Naive B cell (primary cell): ENCODE results near the gene GLI1. TPM values are rescaled to one million over a fixed set of nuclear protein-coding genes. Genes with fewer than 3 reads are reported as not detected.

ENCODE experiments used
- ATAC-seq, 2 donors: fragments of 150-1000 bp; cut with Tn5 transposase; 2 replicates each; pipeline ENCODE4 v1.10.0; 2021; ENCODE audit warnings: low read depth in 2 of 2, mild to moderate bottlenecking in 2 of 2, moderate library complexity in 2 of 2
- DNase-seq: peaks from one replicate; pipeline ENCODE4 v3.0.0; 2022
- H3K27ac Mint-ChIP-seq, 6 donors: one replicate each; pipeline ENCODE4 v1.8.0; 2020 to 2022; ENCODE audit warnings: mild to moderate bottlenecking in 6 of 6, mixed read lengths in 6 of 6, moderate library complexity in 5 of 6, inconsistent platforms in 2 of 6
- H3K27me3 Mint-ChIP-seq, 3 donors: one replicate each; pipeline ENCODE4 v1.8.0; 2021 to 2022; ENCODE audit warnings: mixed read lengths in 3 of 3, mild to moderate bottlenecking in 1 of 3
- H3K36me3 Mint-ChIP-seq, 2 donors: one replicate each; pipeline ENCODE4 v1.8.0; 2020 to 2022; ENCODE audit warnings: mixed read lengths in 2 of 2, inconsistent platforms in 1 of 2, mild to moderate bottlenecking in 1 of 2
- H3K4me1 Mint-ChIP-seq, 3 donors: one replicate each; pipeline ENCODE4 v1.8.0; 2020 to 2022; ENCODE audit warnings: mixed read lengths in 3 of 3, inconsistent platforms in 1 of 3, mild to moderate bottlenecking in 1 of 3, moderate library complexity in 1 of 3
- H3K4me3 Mint-ChIP-seq, 8 donors: one replicate each; pipeline ENCODE4 v1.8.0; 2020 to 2022; ENCODE audit warnings: mild to moderate bottlenecking in 8 of 8, mixed read lengths in 8 of 8, moderate library complexity in 8 of 8, inconsistent platforms in 2 of 8
- H3K9me3 Mint-ChIP-seq, 7 donors: one replicate each; pipeline ENCODE4 v1.8.0; 2020 to 2022; ENCODE audit warnings: mixed read lengths in 7 of 7, mild to moderate bottlenecking in 5 of 7, inconsistent platforms in 2 of 7, moderate library complexity in 1 of 7
- polyA plus RNA-seq, 6 donors: library from polyadenylated mRNA; unstranded; fragments of 300-500 nt; fragmentation: Illumina TruSeq; gene quantifications; one replicate each; pipeline ENCODE4 v1.2.3, GENCODE V29; 2021; ENCODE audit warnings: low read depth in 6 of 6

GLI1 gene
- polyA plus RNA-seq, 6 donors from 2014 or later: 0.27 to 2.4 (median 1.1) TPM

DNA sequence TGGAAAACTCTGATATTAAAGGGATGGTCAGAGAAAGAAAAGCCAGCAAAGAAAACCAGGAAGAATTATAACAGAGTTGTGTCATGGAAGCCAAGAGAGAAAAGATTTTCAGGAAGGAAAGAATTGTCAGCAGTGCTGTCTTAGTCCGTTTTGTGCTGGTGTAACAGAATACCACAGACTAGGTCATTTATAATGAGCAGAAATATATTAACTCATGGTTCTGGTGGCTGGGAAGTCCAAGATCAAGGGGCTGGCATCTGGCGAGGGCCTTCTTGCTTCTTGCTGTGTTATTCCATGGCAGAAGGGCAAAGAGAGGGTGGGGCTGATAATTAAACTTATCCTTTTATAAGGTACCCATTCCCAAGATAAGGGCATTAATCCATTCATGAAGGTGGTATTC is 10.9 kb upstream of the GLI1 start:
- Mint-ChIP-seq H3K9me3 (no peaks in the 10 kb centered on the region), H3K27ac (no peak overlapping the region)
- ATAC-seq: no peak

GRCh38 chr12:57449375-57449774 is 10.2 kb upstream of the GLI1 start:
- ATAC-seq (no peak), DNase-seq (no peak)
- no peaks in the 10 kb centered on the region for H3K27me3 Mint-ChIP-seq
- peaks cover 0 to 5% (median 3%) of the 10 kb centered on the region in 3 donors for H3K4me1 Mint-ChIP-seq
- no peaks in the 10 kb centered on the region for H3K36me3 Mint-ChIP-seq
- H3K27ac Mint-ChIP-seq: no peak overlapping the region
- no peak overlapping the region for H3K4me3 Mint-ChIP-seq
- H3K9me3 Mint-ChIP-seq: no peaks in the 10 kb centered on the region

More for the DNA sequence above, 10.9 kb upstream of the GLI1 start:
- H3K4me3 Mint-ChIP-seq: no peak overlapping the region
- peaks cover 0 to 5% (median 3%) of the 10 kb centered on the region in 3 donors for H3K4me1 Mint-ChIP-seq
- H3K27me3 Mint-ChIP-seq: no peaks in the 10 kb centered on the region
- H3K36me3 Mint-ChIP-seq: no peaks in the 10 kb centered on the region
- no peak for DNase-seq

DNA sequence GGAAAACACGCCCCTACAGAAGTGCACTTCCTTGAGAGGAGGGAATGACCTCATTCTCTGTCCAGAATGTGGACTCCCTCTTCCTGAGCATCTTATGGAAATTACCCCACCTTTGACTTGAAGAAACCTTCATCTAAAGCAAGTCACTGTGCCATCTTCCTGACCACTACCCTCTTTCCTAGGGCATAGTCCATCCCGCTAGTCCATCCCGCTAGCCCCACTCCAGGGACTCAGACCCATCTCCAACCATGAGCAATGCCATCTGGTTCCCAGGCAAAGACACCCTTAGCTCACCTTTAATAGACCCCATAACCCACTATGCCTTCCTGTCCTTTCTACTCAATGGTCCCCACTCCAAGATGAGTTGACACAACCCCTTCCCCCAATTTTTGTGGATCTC is 9.5 kb upstream of the GLI1 start:
- ATAC-seq (no peak), DNase-seq (no peak)
- no peak overlapping the region for H3K4me3 Mint-ChIP-seq
- H3K9me3 Mint-ChIP-seq: no peaks in the 10 kb centered on the region
- no peaks in the 10 kb centered on the region for H3K36me3 Mint-ChIP-seq
- no peaks in the 10 kb centered on the region for H3K27me3 Mint-ChIP-seq
- H3K4me1 Mint-ChIP-seq: peaks cover 0 to 3% (median 0%) of the 10 kb centered on the region in 3 donors
- no peak overlapping the region for H3K27ac Mint-ChIP-seq

DNA sequence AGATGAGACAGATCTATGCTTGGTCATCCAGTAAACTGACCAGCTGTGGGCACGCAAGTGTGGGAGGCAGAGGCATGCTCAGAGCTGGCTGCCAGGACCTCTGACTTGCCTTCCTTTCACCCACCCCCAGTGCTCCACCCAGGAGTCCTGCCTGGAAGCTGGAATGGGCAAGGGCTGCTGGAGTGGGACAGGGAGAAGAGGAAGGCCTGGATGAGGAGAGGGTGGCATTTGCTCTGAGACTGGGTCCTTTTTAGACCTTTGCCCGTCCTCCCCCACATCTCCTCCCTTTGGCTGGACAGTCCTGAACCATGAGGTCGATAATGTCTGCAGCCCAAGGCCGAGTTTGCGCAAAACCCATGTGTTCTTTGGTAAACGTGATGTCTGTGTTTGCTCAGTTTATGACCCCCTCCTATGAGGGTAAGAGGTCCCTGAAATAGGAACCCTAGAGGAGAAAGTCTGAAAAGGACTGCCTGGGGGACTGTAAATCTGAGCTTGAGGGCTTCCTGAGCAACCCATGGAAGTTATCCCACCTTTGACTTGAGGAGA is 8.3 kb upstream of the GLI1 start:
- H3K9me3 Mint-ChIP-seq: no peaks in the 10 kb centered on the region
- no peak overlapping the region for H3K4me3 Mint-ChIP-seq
- no peaks in the 10 kb centered on the region for H3K36me3 Mint-ChIP-seq

GRCh38 chr12:57452181-57452936 is 7.2 kb upstream of the GLI1 start:
- Mint-ChIP-seq H3K9me3 (no peaks in the 10 kb centered on the region), H3K27me3 (no peaks in the 10 kb centered on the region), H3K36me3 (no peaks in the 10 kb centered on the region), H3K27ac (peak overlapping the region in 1 of 6 donors; percentile 91), H3K4me1 (peaks cover 9 to 14% (median 12%) of the 10 kb centered on the region in 3 donors), H3K4me3 (no peak overlapping the region)
- no peak for DNase-seq
- no peak for ATAC-seq

More for the DNA sequence above, 8.3 kb upstream of the GLI1 start:
- Mint-ChIP-seq H3K4me1 (peaks cover 8 to 9% (median 9%) of the 10 kb centered on the region in 3 donors), H3K27me3 (no peaks in the 10 kb centered on the region), H3K27ac (no peak overlapping the region)
- DNase-seq: no peak
- ATAC-seq: no peak

DNA sequence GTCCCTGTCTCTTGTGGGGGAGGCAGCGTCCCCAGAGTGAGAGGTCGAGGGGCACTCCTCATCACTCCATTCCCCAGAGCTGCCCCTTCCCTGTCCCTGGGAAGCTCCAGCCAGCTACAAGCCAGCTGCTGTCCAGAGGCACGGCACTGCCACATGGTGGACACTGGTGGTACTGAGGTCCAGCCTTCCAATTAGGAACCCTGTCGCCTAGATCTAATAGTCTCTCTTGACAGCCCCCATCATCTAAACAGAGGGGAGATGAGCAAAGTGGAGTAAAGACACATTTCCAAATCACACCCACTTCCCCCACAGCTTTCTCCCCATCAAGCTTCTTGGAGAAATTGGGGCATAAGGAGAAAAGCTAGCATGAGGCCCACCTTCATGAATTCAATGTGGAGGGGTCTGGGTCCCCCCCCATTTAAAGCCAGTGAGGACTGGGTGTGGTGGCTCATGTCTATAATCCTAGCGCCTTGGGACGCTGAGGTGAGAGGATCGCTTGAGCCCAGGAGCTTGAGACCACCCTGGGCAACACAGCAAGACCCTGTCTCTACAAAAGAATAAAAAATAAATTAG is 6.6 kb upstream of the GLI1 start:
- Mint-ChIP-seq H3K4me1 (peaks cover 9 to 15% (median 12%) of the 10 kb centered on the region in 3 donors), H3K36me3 (no peaks in the 10 kb centered on the region), H3K27ac (no peak overlapping the region), H3K27me3 (no peaks in the 10 kb centered on the region), H3K9me3 (no peaks in the 10 kb centered on the region), H3K4me3 (peak overlapping the region in 1 of 8 donors; percentile 10)
- DNase-seq: peak; percentile 23
- peak in 1 of 2 donors; percentile 48 for ATAC-seq

DNA sequence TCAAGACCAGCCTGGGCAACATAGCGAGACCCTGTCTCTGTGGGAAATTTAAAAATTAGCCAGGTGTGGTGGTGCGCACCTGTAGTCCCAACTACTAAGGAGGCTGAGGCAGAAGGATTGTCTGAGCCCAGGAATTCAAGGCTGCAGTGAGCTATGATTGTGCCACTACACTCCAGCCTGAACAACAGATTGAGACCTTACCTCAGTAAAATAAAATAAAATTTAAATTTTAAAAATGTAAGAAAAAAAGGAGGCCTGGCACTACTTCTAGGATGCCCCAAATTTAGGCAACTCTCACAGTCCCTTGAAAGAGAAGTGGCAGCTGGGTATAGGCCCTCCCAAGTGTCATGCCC is 5.4 kb upstream of the GLI1 start:
- Mint-ChIP-seq H3K9me3 (no peaks in the 10 kb centered on the region), H3K36me3 (no peaks in the 10 kb centered on the region), H3K27me3 (no peaks in the 10 kb centered on the region), H3K4me1 (peaks cover 14 to 27% (median 23%) of the 10 kb centered on the region in 3 donors), H3K27ac (no peak overlapping the region), H3K4me3 (no peak overlapping the region)
- DNase-seq (no peak), ATAC-seq (no peak)

DNA sequence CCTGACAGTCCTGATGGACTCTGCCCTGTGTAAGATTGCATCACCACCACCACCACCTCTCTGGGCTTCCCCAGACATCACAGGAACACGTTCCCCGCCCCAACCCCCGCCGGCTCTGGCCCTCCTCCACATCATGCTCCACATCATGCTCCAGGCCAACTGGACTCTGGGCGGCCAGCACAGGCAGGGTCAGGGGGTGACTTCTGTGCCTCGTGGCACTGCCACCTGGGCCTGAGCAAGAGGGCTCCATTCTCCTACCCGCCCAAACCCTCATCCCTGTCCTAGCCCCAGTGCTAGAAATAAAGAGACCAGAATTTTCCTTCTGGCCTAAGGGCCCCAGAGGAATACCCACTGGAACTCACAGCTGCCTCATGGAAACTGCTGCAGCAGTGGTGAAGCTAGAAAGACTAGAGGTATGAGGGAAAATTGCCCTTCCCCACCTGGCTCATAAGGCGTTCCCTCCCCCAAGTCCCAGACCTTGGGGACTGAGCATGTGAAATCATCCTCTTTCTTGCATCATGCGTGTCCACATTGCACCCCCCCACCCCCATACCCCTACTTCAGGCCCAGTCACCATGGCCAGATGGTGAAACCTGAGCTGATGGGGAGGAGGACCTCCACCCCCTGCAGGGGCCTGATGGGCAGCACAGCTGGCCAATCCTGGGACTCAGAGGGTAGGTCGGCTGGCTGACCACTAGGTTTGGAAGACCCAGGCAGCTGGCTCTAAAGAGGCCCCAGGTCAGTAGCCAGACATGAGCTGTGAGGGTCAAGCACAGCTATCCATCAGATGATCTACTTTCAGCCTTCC is 4.8 kb upstream of the GLI1 start, which contains the start of gene INHBE:
Gene INHBE (plus strand): TSS at position 742 of the 808 bp plus-strand sequence. CDS start 230 bp downstream, outside the sequence.
- Mint-ChIP-seq H3K27me3 (no peaks in the 10 kb centered on the region), H3K4me3 (peak within 1 kb of the TSS; percentile 7 to 93 (median 78)), H3K9me3 (no peaks in the 10 kb centered on the region), H3K4me1 (peaks cover 19 to 33% (median 29%) of the 10 kb centered on the region in 3 donors), H3K27ac (peak within 1 kb of the TSS in 4 of 6 donors; percentile 0 to 93 (median 55)), H3K36me3 (no peaks in the 10 kb centered on the region)
- DNase-seq: no peak
- no peak for ATAC-seq

DNA sequence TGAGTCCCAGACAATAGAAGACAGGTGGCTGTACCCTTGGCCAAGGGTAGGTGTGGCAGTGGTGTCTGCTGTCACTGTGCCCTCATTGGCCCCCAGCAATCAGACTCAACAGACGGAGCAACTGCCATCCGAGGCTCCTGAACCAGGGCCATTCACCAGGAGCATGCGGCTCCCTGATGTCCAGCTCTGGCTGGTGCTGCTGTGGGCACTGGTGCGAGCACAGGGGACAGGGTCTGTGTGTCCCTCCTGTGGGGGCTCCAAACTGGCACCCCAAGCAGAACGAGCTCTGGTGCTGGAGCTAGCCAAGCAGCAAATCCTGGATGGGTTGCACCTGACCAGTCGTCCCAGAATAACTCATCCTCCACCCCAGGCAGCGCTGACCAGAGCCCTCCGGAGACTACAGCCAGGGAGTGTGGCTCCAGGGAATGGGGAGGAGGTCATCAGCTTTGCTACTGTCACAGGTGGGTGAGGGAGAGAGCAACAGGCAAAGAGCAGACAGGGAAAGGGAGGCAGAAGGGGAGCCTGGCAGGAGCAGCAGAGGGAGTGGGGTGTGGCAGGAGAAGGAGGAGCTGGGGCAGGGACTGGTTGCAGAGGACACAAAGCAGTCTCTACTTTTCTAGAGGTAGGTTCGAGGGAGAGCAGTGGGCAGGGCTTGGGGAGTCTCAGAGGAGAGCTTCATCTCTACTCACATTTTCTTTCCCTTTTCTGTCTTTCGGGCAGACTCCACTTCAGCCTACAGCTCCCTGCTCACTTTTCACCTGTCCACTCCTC is 4.0 kb upstream of the GLI1 start:
- H3K4me3 Mint-ChIP-seq: peak overlapping the region; percentile 7 to 93 (median 78)
- no peaks in the 10 kb centered on the region for H3K9me3 Mint-ChIP-seq
- peaks cover 25 to 40% (median 34%) of the 10 kb centered on the region in 3 donors for H3K4me1 Mint-ChIP-seq
- H3K27ac Mint-ChIP-seq: peak overlapping the region in 2 of 6 donors; percentile 83 to 93
- no peaks in the 10 kb centered on the region for H3K36me3 Mint-ChIP-seq
- H3K27me3 Mint-ChIP-seq: no peaks in the 10 kb centered on the region
- DNase-seq: no peak
- ATAC-seq: no peak

GRCh38 chr12:57456145-57456700 is 3.4 kb upstream of the GLI1 start:
- H3K27ac Mint-ChIP-seq: peak overlapping the region in 3 of 6 donors; percentile 0 to 93 (median 83)
- peak; percentile 31 to 33 for ATAC-seq
- H3K4me3 Mint-ChIP-seq: peak overlapping the region; percentile 7 to 93 (median 78)
- H3K9me3 Mint-ChIP-seq: no peaks in the 10 kb centered on the region
- peaks cover 30 to 46% (median 37%) of the 10 kb centered on the region in 3 donors for H3K4me1 Mint-ChIP-seq
- DNase-seq: peak; percentile 61
- H3K27me3 Mint-ChIP-seq: no peaks in the 10 kb centered on the region
- no peaks in the 10 kb centered on the region for H3K36me3 Mint-ChIP-seq

- H3K27ac Mint-ChIP-seq: peak overlapping the region in 3 of 6 donors; percentile 89 to 92 (median 90)
- H3K36me3 Mint-ChIP-seq: no peaks in the 10 kb centered on the region
- H3K4me3 Mint-ChIP-seq: no peak overlapping the region
- no peaks in the 10 kb centered on the region for H3K27me3 Mint-ChIP-seq
- DNase-seq (no peak), ATAC-seq (no peak)
- H3K4me1 Mint-ChIP-seq: peaks cover 36 to 53% (median 42%) of the 10 kb centered on the region in 3 donors
- H3K9me3 Mint-ChIP-seq: no peaks in the 10 kb centered on the region
Observed at GRCh38 chr12:57456737-57457490, 2.7 kb upstream of the GLI1 start.

- H3K27ac Mint-ChIP-seq: peak overlapping the region; percentile 92 to 99 (median 97)
- H3K9me3 Mint-ChIP-seq: no peaks in the 10 kb centered on the region
- H3K4me3 Mint-ChIP-seq: peak overlapping the region; percentile 87 to 99 (median 92)
- H3K4me1 Mint-ChIP-seq: peaks cover 45 to 66% (median 56%) of the 10 kb centered on the region in 3 donors
- DNase-seq (no peak), ATAC-seq (no peak)
- H3K36me3 Mint-ChIP-seq: no peaks in the 10 kb centered on the region
- no peaks in the 10 kb centered on the region for H3K27me3 Mint-ChIP-seq
Observed at GRCh38 chr12:57458665-57459054, 925 bp upstream of the GLI1 start.
